Panc1 (cell line): ENCODE data around the gene CABCOCO1.
"Not testable (repeated sequence)": the region's sequence is repeated elsewhere in the genome, so short reads cannot be mapped to it uniquely, and the experiment has no call there.

Experiments used
- POLR2AphosphoS5 ChIP-seq: IDR thresholded peaks from 2 replicates; pipeline ENCODE4 v1.6.1; 2012; ENCODE audit warnings: mild to moderate bottlenecking, low read depth, low read length, moderate library complexity
- TF ChIP-seq, protein P1 (sequence below): fragments of 450-650 bp; IDR thresholded peaks from 2 replicates; pipeline ENCODE4 v1.5.1; 2017; ENCODE audit warnings: mild to moderate bottlenecking
- TF ChIP-seq, protein P2 (sequence below), 2 experiments: IDR thresholded peaks; 2 replicates each; pipeline ENCODE4 v1.6.1; 2011 to 2012; ENCODE audit warnings: low read depth in 2 of 2, control low read depth in 1 of 2, low read length in 1 of 2, mild to moderate bottlenecking in 1 of 2, moderate library complexity in 1 of 2; ENCODE audit not compliant: insufficient read depth in 1 of 2

DNA sequence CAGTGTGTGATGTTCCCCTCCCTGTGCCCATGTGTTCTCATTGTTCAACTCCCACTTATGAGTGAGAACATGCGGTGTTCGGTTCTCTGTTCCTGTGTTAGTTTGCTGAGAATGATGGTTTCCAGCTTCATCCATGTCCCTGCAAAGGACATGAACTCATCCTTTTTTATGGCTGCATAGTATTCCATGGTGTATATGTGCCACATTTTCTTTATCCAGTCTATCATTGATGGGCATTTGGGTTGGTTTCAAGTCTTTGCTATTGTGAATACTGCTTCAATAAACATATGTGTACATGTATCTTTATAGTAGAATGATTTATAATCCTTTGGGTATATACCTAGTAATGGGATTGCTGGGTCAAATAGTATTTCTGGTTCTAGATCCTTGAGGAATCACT lies 28.9 kb downstream of the CABCOCO1 start:
- TF ChIP-seq, protein P1, sequence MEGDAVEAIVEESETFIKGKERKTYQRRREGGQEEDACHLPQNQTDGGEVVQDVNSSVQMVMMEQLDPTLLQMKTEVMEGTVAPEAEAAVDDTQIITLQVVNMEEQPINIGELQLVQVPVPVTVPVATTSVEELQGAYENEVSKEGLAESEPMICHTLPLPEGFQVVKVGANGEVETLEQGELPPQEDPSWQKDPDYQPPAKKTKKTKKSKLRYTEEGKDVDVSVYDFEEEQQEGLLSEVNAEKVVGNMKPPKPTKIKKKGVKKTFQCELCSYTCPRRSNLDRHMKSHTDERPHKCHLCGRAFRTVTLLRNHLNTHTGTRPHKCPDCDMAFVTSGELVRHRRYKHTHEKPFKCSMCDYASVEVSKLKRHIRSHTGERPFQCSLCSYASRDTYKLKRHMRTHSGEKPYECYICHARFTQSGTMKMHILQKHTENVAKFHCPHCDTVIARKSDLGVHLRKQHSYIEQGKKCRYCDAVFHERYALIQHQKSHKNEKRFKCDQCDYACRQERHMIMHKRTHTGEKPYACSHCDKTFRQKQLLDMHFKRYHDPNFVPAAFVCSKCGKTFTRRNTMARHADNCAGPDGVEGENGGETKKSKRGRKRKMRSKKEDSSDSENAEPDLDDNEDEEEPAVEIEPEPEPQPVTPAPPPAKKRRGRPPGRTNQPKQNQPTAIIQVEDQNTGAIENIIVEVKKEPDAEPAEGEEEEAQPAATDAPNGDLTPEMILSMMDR, result not testable (repeated sequence)
- TF ChIP-seq, protein P2, sequence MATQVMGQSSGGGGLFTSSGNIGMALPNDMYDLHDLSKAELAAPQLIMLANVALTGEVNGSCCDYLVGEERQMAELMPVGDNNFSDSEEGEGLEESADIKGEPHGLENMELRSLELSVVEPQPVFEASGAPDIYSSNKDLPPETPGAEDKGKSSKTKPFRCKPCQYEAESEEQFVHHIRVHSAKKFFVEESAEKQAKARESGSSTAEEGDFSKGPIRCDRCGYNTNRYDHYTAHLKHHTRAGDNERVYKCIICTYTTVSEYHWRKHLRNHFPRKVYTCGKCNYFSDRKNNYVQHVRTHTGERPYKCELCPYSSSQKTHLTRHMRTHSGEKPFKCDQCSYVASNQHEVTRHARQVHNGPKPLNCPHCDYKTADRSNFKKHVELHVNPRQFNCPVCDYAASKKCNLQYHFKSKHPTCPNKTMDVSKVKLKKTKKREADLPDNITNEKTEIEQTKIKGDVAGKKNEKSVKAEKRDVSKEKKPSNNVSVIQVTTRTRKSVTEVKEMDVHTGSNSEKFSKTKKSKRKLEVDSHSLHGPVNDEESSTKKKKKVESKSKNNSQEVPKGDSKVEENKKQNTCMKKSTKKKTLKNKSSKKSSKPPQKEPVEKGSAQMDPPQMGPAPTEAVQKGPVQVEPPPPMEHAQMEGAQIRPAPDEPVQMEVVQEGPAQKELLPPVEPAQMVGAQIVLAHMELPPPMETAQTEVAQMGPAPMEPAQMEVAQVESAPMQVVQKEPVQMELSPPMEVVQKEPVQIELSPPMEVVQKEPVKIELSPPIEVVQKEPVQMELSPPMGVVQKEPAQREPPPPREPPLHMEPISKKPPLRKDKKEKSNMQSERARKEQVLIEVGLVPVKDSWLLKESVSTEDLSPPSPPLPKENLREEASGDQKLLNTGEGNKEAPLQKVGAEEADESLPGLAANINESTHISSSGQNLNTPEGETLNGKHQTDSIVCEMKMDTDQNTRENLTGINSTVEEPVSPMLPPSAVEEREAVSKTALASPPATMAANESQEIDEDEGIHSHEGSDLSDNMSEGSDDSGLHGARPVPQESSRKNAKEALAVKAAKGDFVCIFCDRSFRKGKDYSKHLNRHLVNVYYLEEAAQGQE (IDR thresholded peaks at IDR 0.05; ENCODE audit: insufficient read depth in 1 of 2, low read depth in 2 of 2, low read length in 1 of 2), result not testable (repeated sequence)
- not testable (repeated sequence) for TF ChIP-seq POLR2AphosphoS5
